Omental fat pad (tissue), 4 donors: ENCODE results near the gene TRAM2. TPM values are rescaled to one million over a fixed set of nuclear protein-coding genes. Genes with fewer than 3 reads are reported as not detected.

Experiments
- ATAC-seq: fragments of 150-250 bp; one replicate; pipeline ENCODE4 v1.9.1; 2016; ENCODE audit warnings: mild to moderate bottlenecking, moderate library complexity; ENCODE audit not compliant: low FRiP score
- DNase-seq: peaks from one replicate; pipeline ENCODE4 v3.0.0-alpha.2; 2019; ENCODE audit warnings: low spot score
- total RNA-seq, 4 donors: library from RNA; depleted of rRNA; stranded (reverse); fragments of >200 nt; gene quantifications; one replicate each; pipeline ENCODE4 v1.1.0, GENCODE V29; 2016
- TF ChIP-seq, protein P1 (sequence below), 3 donors: fragments of 450-650 bp; IDR thresholded peaks; one replicate each; pipeline ENCODE4 v1.5.1; 2016 to 2017; ENCODE audit warnings: antibody characterized with exemption in 3 of 3, mild to moderate bottlenecking in 3 of 3, moderate library complexity in 2 of 3

Gene TRAM2
- total RNA-seq, 4 donors from 2014 or later = 17.8 to 29.8 (median 26.3) TPM

DNA sequence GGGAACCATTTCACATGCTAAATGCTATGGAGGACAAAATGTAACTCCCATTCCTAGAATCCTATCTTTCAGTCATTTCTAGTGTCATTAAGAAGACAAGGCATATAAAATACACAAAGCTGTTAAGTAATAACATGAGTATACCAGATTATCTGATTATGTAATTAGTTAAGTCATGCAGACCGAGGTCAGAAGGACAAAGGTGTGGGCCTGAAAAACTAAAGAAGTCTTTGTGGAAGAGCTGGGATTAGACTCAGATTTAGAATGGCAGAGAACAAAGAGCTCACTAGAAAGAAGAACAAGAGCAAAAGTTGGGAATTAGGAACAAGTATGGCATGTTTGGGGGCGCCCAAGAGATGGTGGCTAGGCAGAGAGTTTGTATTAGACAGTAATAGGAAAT lies 119.8 kb downstream of the TRAM2 start:
- ATAC-seq = no peak
- TF ChIP-seq, protein P1, sequence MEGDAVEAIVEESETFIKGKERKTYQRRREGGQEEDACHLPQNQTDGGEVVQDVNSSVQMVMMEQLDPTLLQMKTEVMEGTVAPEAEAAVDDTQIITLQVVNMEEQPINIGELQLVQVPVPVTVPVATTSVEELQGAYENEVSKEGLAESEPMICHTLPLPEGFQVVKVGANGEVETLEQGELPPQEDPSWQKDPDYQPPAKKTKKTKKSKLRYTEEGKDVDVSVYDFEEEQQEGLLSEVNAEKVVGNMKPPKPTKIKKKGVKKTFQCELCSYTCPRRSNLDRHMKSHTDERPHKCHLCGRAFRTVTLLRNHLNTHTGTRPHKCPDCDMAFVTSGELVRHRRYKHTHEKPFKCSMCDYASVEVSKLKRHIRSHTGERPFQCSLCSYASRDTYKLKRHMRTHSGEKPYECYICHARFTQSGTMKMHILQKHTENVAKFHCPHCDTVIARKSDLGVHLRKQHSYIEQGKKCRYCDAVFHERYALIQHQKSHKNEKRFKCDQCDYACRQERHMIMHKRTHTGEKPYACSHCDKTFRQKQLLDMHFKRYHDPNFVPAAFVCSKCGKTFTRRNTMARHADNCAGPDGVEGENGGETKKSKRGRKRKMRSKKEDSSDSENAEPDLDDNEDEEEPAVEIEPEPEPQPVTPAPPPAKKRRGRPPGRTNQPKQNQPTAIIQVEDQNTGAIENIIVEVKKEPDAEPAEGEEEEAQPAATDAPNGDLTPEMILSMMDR (IDR thresholded peaks at IDR 0.05) = no peak
- DNase-seq = no peak

DNA sequence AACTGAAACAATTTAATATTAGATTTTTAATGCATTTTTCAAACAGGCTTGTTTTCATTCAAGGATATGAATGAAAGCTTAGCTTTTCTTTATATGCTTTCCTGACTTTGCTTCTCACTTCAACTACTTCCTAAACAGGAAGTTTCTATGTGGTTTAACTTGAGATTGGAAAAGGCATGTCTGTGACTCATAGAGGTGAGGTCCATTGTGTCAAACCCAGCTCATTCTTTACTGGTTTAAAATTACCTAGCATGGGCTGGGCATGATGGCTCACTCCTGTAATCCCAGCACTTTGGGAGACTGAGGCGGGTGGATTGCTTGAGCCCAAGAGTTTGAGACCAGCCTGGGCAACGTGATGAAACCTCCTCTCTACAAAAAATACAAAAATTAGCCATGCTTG lies 122.3 kb downstream of the TRAM2 start:
- TF ChIP-seq, protein P1 (IDR thresholded peaks at IDR 0.05) = no peak
- DNase-seq = no peak
- ATAC-seq = no peak

Other genes with a start within 250 kb of the TRAM2 start
- 1 to 10 TPM; 1.5 to 7.9 (median 3.6) TPM for gene PAQR8, start 214.9 kb downstream of the TRAM2 start, total RNA-seq
- 10 to 100 TPM; 10.2 to 33.0 (median 20.8) TPM for gene EFHC1, start 156.7 kb downstream of the TRAM2 start, total RNA-seq
- gene TMEM14A, start 94.1 kb upstream of the TRAM2 start, total RNA-seq = 10 to 100 TPM; 22.3 to 46.6 (median 26.7) TPM
- not detected for gene GSTA2, start 186.4 kb upstream of the TRAM2 start, total RNA-seq
- gene GSTA1, start 226.8 kb upstream of the TRAM2 start, total RNA-seq = not detected